LNCaP clone FGC (cell line): ENCODE measurements around the gene SMYD2.

Source experiments
- DNase-seq: peaks from one replicate; pipeline ENCODE4 v3.0.0-alpha.2; 2011; ENCODE audit warnings: low read depth
- H3K4me3 ChIP-seq: 2 replicates; pipeline ENCODE4 v1.5.1; 2011; ENCODE audit warnings: mild to moderate bottlenecking, low read depth, low read length, control low read depth
- CTCF ChIP-seq: IDR thresholded peaks from 2 replicates; pipeline ENCODE4 v1.5.1; 2012; ENCODE audit warnings: mild to moderate bottlenecking; ENCODE audit not compliant: control insufficient read depth, insufficient read depth; ENCODE audit errors: extremely low read depth

SMYD2 gene

GRCh38 chr1:214292322-214292721 is 11.4 kb downstream of the SMYD2 start:
- TF ChIP-seq CTCF: no peak
- DNase-seq: no peak
- H3K4me3 ChIP-seq: no peak overlapping the region

- no peak for TF ChIP-seq CTCF
- H3K4me3 ChIP-seq: no peak overlapping the region
- no peak for DNase-seq
These were observed 15.0 kb downstream of the SMYD2 start for GRCh38 chr1:214295934-214296333.

GRCh38 chr1:214296860-214297745 is 16.1 kb downstream of the SMYD2 start:
- H3K4me3 ChIP-seq: no peak overlapping the region
- DNase-seq: no peak
- no peak for TF ChIP-seq CTCF

GRCh38 chr1:214300149-214300780 is 19.3 kb downstream of the SMYD2 start:
- no peak for TF ChIP-seq CTCF
- H3K4me3 ChIP-seq: no peak overlapping the region
- no peak for DNase-seq

- DNase-seq: no peak
- TF ChIP-seq CTCF: no peak
- H3K4me3 ChIP-seq: no peak overlapping the region
These were observed 20.6 kb downstream of the SMYD2 start for GRCh38 chr1:214301526-214301925.

GRCh38 chr1:214303141-214303930 is 22.4 kb downstream of the SMYD2 start:
- TF ChIP-seq CTCF: no peak
- H3K4me3 ChIP-seq: no peak overlapping the region
- DNase-seq: no peak
